ENCODE measurements around the gene WWOX. TPM values are rescaled to one million over a fixed set of nuclear protein-coding genes. Genes with fewer than 3 reads are reported as not detected.

WWOX gene
- total RNA-seq, 1 experiment from 2014 or later = 28.3 TPM

DNA sequence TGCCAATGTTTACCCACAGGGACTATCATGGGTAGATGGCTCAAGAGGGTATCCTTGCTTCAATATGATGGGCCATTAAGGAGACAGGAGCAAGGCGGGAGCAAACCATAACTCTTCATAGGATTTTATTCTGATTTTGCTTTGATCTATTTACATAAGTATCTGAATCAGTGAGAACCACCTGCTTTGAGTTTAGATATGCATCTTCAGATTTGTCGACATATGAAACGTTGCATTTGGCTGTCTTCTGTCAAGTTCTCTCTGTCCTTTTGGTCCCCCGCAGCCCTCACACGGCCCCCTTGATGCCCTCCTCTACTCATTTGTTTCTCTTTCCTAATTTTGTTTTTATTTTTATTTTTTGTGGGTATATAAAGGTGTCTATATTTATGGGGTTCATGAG is 16.2 kb downstream of the WWOX start:
- no TSS peak for BruUV-seq (replicated peaks)
- Histone ChIP-seq H3K27me3 (ENCODE audit: low read length) (no peaks in the 10 kb centered on the region), H3K9me3 (ENCODE audit: low read length) (no peaks in the 10 kb centered on the region), H3K9me2 (replicated peaks; ENCODE audit: low read length) (no peaks in the 10 kb centered on the region), H3K79me2 (ENCODE audit: low read length) (no peaks in the 10 kb centered on the region), H3K9ac (ENCODE audit: low read length) (no peak overlapping the region), H3K4me2 (ENCODE audit: low read length) (no peak overlapping the region), H3K27ac (ENCODE audit: low read length) (no peak overlapping the region), H3K4me1 (ENCODE audit: insufficient read depth, low read length) (no peaks in the 10 kb centered on the region), H4K20me1 (ENCODE audit: low read length) (no peaks in the 10 kb centered on the region), H3F3A (ENCODE audit: low read length, unreplicated experiment) (no peaks in the 10 kb centered on the region), H3K36me3 (ENCODE audit: low read depth, low read length) (peaks cover 2% of the 10 kb centered on the region; the same call in 1 of the 2 replicates), H2AFZ (ENCODE audit: low read length) (no peak overlapping the region), H3K4me3 (ENCODE audit: low read length) (no peak overlapping the region)
- CTCF ChIA-PET = no interaction called here
- intact Hi-C loops (cut with micrococcal nuclease) = no loop called here
- no peak for ATAC-seq
- DNase-seq = no peak
- POLR2A ChIA-PET (ENCODE audit: unreplicated experiment) = no interaction called here
- TF ChIP-seq EZH2phosphoT487 (IDR thresholded peaks at IDR 0.05; ENCODE audit: borderline replicate concordance, low read length) (no peak), EZH2 (IDR thresholded peaks at IDR 0.05; ENCODE audit: low read length, unreplicated experiment) (no peak), CTCF (conservative IDR thresholded peaks at IDR 0.05; ENCODE audit: low read depth, low read length) (no peak)

- no peak for TF ChIP-seq EZH2phosphoT487 (IDR thresholded peaks at IDR 0.05; ENCODE audit: borderline replicate concordance, low read length)
- TF ChIP-seq EZH2 (IDR thresholded peaks at IDR 0.05; ENCODE audit: low read length, unreplicated experiment) = no peak
- TF ChIP-seq CTCF (conservative IDR thresholded peaks at IDR 0.05; ENCODE audit: low read depth, low read length) = no peak
- no peak overlapping the region for H3K4me3 ChIP-seq (ENCODE audit: low read length)
- POLR2A ChIA-PET (ENCODE audit: unreplicated experiment) = no interaction called here
- no peaks in the 10 kb centered on the region for H4K20me1 ChIP-seq (ENCODE audit: low read length)
- ATAC-seq (no peak), DNase-seq (no peak)
- H3K79me2 ChIP-seq (ENCODE audit: low read length) = no peaks in the 10 kb centered on the region
- H3K27ac ChIP-seq (ENCODE audit: low read length) = no peak overlapping the region
- H3K9me2 ChIP-seq (replicated peaks; ENCODE audit: low read length) = no peaks in the 10 kb centered on the region
- H3K27me3 ChIP-seq (ENCODE audit: low read length) = no peaks in the 10 kb centered on the region
- H3K4me1 ChIP-seq (ENCODE audit: insufficient read depth, low read length) = no peaks in the 10 kb centered on the region
- BruUV-seq (replicated peaks) = no TSS peak
- CTCF ChIA-PET = no interaction called here
- peaks cover 2% of the 10 kb centered on the region; the same call in 1 of the 2 replicates for H3K36me3 ChIP-seq (ENCODE audit: low read depth, low read length)
- H3K9ac ChIP-seq (ENCODE audit: low read length) = no peak overlapping the region
- no peaks in the 10 kb centered on the region for H3K9me3 ChIP-seq (ENCODE audit: low read length)
- no peak overlapping the region for H2AFZ ChIP-seq (ENCODE audit: low read length)
- no peak overlapping the region for H3K4me2 ChIP-seq (ENCODE audit: low read length)
- intact Hi-C loops (cut with micrococcal nuclease) = no loop called here
- no peaks in the 10 kb centered on the region for H3F3A ChIP-seq (ENCODE audit: low read length, unreplicated experiment)
These were observed 17.5 kb downstream of the WWOX start for GRCh38 chr16:78116946-78117345.

DNA sequence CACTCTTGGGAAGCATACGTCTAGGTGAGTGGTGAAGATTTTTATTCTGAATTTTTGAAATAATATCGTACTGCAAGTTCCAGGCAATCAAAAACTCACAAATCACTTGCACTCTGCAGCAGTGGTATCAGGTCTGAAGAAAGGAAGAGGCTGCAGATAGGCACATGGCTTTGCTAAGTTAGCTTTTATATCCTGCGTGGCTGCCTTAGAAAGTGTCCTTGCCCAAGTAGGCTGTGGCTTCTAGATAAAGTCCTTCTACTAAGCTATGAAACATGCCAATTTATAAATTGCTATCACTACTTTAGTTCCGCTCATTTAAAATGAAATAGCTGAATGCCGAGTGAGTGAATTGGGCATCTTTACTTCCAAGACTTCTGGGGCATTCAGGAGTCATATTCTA is 17.9 kb downstream of the WWOX start:
- H2AFZ ChIP-seq (ENCODE audit: low read length) = no peak overlapping the region
- H3K9me3 ChIP-seq (ENCODE audit: low read length) = no peaks in the 10 kb centered on the region
- no peak for ATAC-seq
- POLR2A ChIA-PET (ENCODE audit: unreplicated experiment) = no interaction called here
- H3K4me2 ChIP-seq (ENCODE audit: low read length) = no peak overlapping the region
- no peaks in the 10 kb centered on the region for H3K9me2 ChIP-seq (replicated peaks; ENCODE audit: low read length)
- H3K4me1 ChIP-seq (ENCODE audit: insufficient read depth, low read length) = no peaks in the 10 kb centered on the region
- no peaks in the 10 kb centered on the region; the same call in 1 of the 2 replicates for H3K36me3 ChIP-seq (ENCODE audit: low read depth, low read length)
- H3K27me3 ChIP-seq (ENCODE audit: low read length) = no peaks in the 10 kb centered on the region
- BruUV-seq (replicated peaks) = no TSS peak
- no peak overlapping the region for H3K27ac ChIP-seq (ENCODE audit: low read length)
- H3K79me2 ChIP-seq (ENCODE audit: low read length) = no peaks in the 10 kb centered on the region
- intact Hi-C loops (cut with micrococcal nuclease) = no loop called here
- H3K9ac ChIP-seq (ENCODE audit: low read length) = no peak overlapping the region
- no peak for DNase-seq
- H4K20me1 ChIP-seq (ENCODE audit: low read length) = no peaks in the 10 kb centered on the region
- CTCF ChIA-PET = no interaction called here
- no peaks in the 10 kb centered on the region for H3F3A ChIP-seq (ENCODE audit: low read length, unreplicated experiment)
- no peak overlapping the region for H3K4me3 ChIP-seq (ENCODE audit: low read length)
- no peak for TF ChIP-seq EZH2phosphoT487 (IDR thresholded peaks at IDR 0.05; ENCODE audit: borderline replicate concordance, low read length)
- no peak for TF ChIP-seq EZH2 (IDR thresholded peaks at IDR 0.05; ENCODE audit: low read length, unreplicated experiment)
- no peak for TF ChIP-seq CTCF (conservative IDR thresholded peaks at IDR 0.05; ENCODE audit: low read depth, low read length)
